ENCODE data around the gene ZFY.

DNA sequence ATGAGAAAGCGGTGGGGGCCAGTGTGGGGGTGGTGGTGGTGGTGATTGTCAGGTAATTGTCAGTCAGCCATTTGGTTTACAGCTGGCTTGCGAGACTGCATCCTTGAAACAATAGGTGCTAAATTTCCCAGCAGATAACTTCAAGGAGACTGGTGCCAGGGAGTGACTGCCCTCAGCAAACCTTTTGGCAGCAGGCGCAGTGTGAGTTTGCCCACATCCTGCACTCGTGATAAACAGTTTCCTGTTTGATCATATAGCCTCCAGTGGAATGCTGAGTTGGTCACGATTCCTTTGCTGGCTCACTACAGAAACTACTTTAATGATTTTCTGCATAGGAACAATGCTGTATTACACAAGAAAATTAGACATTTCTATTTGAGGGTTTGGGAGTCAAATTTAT, 47.8 kb upstream of the ZFY start:
- no peak for TF ChIP-seq POLR2A (IDR thresholded peaks at IDR 0.05; ENCODE audit: low read depth, low read length)
- TF ChIP-seq, protein P1, sequence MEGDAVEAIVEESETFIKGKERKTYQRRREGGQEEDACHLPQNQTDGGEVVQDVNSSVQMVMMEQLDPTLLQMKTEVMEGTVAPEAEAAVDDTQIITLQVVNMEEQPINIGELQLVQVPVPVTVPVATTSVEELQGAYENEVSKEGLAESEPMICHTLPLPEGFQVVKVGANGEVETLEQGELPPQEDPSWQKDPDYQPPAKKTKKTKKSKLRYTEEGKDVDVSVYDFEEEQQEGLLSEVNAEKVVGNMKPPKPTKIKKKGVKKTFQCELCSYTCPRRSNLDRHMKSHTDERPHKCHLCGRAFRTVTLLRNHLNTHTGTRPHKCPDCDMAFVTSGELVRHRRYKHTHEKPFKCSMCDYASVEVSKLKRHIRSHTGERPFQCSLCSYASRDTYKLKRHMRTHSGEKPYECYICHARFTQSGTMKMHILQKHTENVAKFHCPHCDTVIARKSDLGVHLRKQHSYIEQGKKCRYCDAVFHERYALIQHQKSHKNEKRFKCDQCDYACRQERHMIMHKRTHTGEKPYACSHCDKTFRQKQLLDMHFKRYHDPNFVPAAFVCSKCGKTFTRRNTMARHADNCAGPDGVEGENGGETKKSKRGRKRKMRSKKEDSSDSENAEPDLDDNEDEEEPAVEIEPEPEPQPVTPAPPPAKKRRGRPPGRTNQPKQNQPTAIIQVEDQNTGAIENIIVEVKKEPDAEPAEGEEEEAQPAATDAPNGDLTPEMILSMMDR (conservative IDR thresholded peaks at IDR 0.05; ENCODE audit: low read depth, low read length) = no peak
- no peak for TF ChIP-seq SMC3 (IDR thresholded peaks at IDR 0.05; ENCODE audit: low read depth, low read length)
- no peak for TF ChIP-seq MAZ (IDR thresholded peaks at IDR 0.05; ENCODE audit: borderline replicate concordance, low read depth, low read length)
- TF ChIP-seq BHLHE40 (IDR thresholded peaks at IDR 0.05; ENCODE audit: low read depth, low read length) = no peak
- TF ChIP-seq, protein P2, sequence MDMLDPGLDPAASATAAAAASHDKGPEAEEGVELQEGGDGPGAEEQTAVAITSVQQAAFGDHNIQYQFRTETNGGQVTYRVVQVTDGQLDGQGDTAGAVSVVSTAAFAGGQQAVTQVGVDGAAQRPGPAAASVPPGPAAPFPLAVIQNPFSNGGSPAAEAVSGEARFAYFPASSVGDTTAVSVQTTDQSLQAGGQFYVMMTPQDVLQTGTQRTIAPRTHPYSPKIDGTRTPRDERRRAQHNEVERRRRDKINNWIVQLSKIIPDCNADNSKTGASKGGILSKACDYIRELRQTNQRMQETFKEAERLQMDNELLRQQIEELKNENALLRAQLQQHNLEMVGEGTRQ (IDR thresholded peaks at IDR 0.05; ENCODE audit: low read depth, low read length) = no peak
- no peak for TF ChIP-seq MAFK (IDR thresholded peaks at IDR 0.05; ENCODE audit: low read depth, low read length)

Measured in IMR-90 (cell line).